SK-N-SH (cell line): ENCODE results near the gene OR9Q1. TPM values are rescaled to one million over a fixed set of nuclear protein-coding genes. Genes with fewer than 3 reads are reported as not detected.
"Not testable (repeated sequence)": the region's sequence is repeated elsewhere in the genome, so short reads cannot be mapped to it uniquely, and the experiment has no call there.

Source experiments
- CTCF ChIA-PET: fragments of 300-600, 350-600 bp; formaldehyde crosslinking; extraction: SDS; loops from one replicate; lab custom pipeline; 2021; lab: Yijun Ruan, JAX
- POLR2A ChIA-PET: fragments of 350-600 bp; sonication (Branson Sonifier 250); formaldehyde crosslinking; extraction: SDS; loops from one replicate; lab custom pipeline; 2020; ENCODE audit warnings: antibody characterized with exemption, inconsistent platforms; lab: Yijun Ruan, JAX
- DNase-seq: peaks from one replicate; pipeline ENCODE4 v3.0.0; 2012
- H2AFZ ChIP-seq: fragments of 200-600 bp; sonication (generic); 2 replicates; pipeline ENCODE4 v1.8.1; 2016; ENCODE audit warnings: antibody characterized with exemption, mild to moderate bottlenecking, low read depth
- H3F3A ChIP-seq: fragments of 200-600 bp; sonication (generic); replicated peaks from 2 replicates; pipeline ENCODE3; 2016; ENCODE audit warnings: antibody characterized with exemption, mild to moderate bottlenecking; ENCODE audit not compliant: insufficient read depth
- H3K27ac ChIP-seq, 2 experiments: fragments of 200-500 bp in 1 of 2; fragments of 200-600 bp in 1 of 2; sonication (Bioruptor generic) in 1 of 2; sonication (generic), shearing (Covaris generic) in 1 of 2; 2 replicates each; pipeline versions ENCODE4 v1.5.1 to v1.6.1; 2014 to 2016; ENCODE audit warnings: low read depth in 2 of 2, inconsistent platforms in 1 of 2, low read length in 1 of 2, mild to moderate bottlenecking in 1 of 2, mixed read lengths in 1 of 2
- H3K27me3 ChIP-seq: fragments of 200-600 bp; sonication (generic), shearing (Covaris generic); 2 replicates; pipeline ENCODE4 v1.6.1; 2016; ENCODE audit warnings: mixed run types; ENCODE audit not compliant: insufficient read depth
- H3K36me3 ChIP-seq, 2 experiments: fragments of 200-500 bp in 1 of 2; fragments of 200-600 bp in 1 of 2; sonication (Bioruptor generic) in 1 of 2; sonication (generic) in 1 of 2; replicated peaks in 1 of 2; 2 replicates each; pipeline versions ENCODE3 to v1.5.1; 2014 to 2016; ENCODE audit warnings: low read length in 1 of 2, mild to moderate bottlenecking in 1 of 2; ENCODE audit not compliant: insufficient read depth in 2 of 2, control insufficient read depth in 1 of 2
- H3K4me1 ChIP-seq, 2 experiments: fragments of 200-500 bp in 1 of 2; fragments of 200-600 bp in 1 of 2; sonication (Bioruptor generic) in 1 of 2; sonication (generic), shearing (Covaris generic) in 1 of 2; 2 replicates each; pipeline versions ENCODE4 v1.5.1 to v1.6.1; 2014 to 2016; ENCODE audit warnings: low read depth in 1 of 2, low read length in 1 of 2, mixed run types in 1 of 2; ENCODE audit not compliant: insufficient read depth in 2 of 2, control insufficient read depth in 1 of 2
- H3K4me2 ChIP-seq: fragments of 200-600 bp; sonication (generic), shearing (Covaris generic); 2 replicates; pipeline ENCODE4 v1.6.1; 2017; ENCODE audit warnings: mixed run types
- H3K4me3 ChIP-seq, 2 experiments: fragments of 200-500 bp in 1 of 2; fragments of 200-600 bp in 1 of 2; sonication (Bioruptor generic) in 1 of 2; sonication (generic), shearing (Covaris generic) in 1 of 2; 2 replicates each; pipeline versions ENCODE4 v1.5.1 to v1.8.1; 2014 to 2016; ENCODE audit warnings: low read depth in 2 of 2, inconsistent platforms in 1 of 2, low read length in 1 of 2, mild to moderate bottlenecking in 1 of 2, mixed read lengths in 1 of 2, moderate library complexity in 1 of 2
- H3K79me2 ChIP-seq: fragments of 200-600 bp; sonication (generic); 2 replicates; pipeline ENCODE4 v1.8.1; 2017; ENCODE audit warnings: mild to moderate bottlenecking; ENCODE audit not compliant: insufficient read depth
- H3K9ac ChIP-seq: fragments of 200-600 bp; sonication (generic); 2 replicates; pipeline ENCODE4 v1.6.1; 2017; ENCODE audit warnings: mixed run types
- H3K9me2 ChIP-seq: fragments of 200-600 bp; sonication (generic); 2 replicates; pipeline ENCODE4 v1.6.1; 2017; ENCODE audit warnings: mixed run types
- H3K9me3 ChIP-seq: fragments of 200-600 bp; sonication (generic); 2 replicates; pipeline ENCODE4 v1.6.1; 2017; ENCODE audit warnings: mixed run types, mild to moderate bottlenecking, moderate library complexity
- H4K20me1 ChIP-seq: fragments of 200-600 bp; sonication (generic); 2 replicates; pipeline ENCODE4 v1.6.1; 2017; ENCODE audit warnings: mild to moderate bottlenecking, mixed run types; ENCODE audit not compliant: insufficient read depth
- CHD2 ChIP-seq: fragments of 150-350 bp; IDR thresholded peaks from 2 replicates; pipeline ENCODE4 v1.6.1; 2018; ENCODE audit warnings: low read length; ENCODE audit not compliant: partially characterized antibody
- ELF1 ChIP-seq: IDR thresholded peaks from 2 replicates; pipeline ENCODE4 v1.4.0; 2012
- EZH2phosphoT487 ChIP-seq: fragments of 200-600 bp; sonication (generic); IDR thresholded peaks from 2 replicates; pipeline ENCODE4 v1.6.1; 2017; ENCODE audit warnings: low read depth, mixed run types, mild to moderate bottlenecking, antibody characterized with exemption, moderate library complexity, borderline replicate concordance
- FOXM1 ChIP-seq: IDR thresholded peaks from 2 replicates; pipeline ENCODE4 v1.4.0; 2012; ENCODE audit warnings: low read depth, mild to moderate bottlenecking
- GABPA ChIP-seq: IDR thresholded peaks from 2 replicates; pipeline ENCODE4 v1.4.0; 2012; ENCODE audit warnings: low read depth, mild to moderate bottlenecking
- GATA2 ChIP-seq: sonication (generic); formaldehyde crosslinking; IDR thresholded peaks from 2 replicates; pipeline ENCODE4 v1.5.0; 2020; ENCODE audit warnings: mild to moderate bottlenecking, missing genetic modification reagents
- JUND ChIP-seq: IDR thresholded peaks from 2 replicates; pipeline ENCODE4 v1.4.0; 2012
- MEF2A ChIP-seq: IDR thresholded peaks from 2 replicates; pipeline ENCODE4 v1.4.0; 2012; ENCODE audit warnings: low read depth, borderline replicate concordance
- NRF1 ChIP-seq: IDR thresholded peaks from 2 replicates; pipeline ENCODE4 v1.6.1; 2012; ENCODE audit warnings: low read depth, mild to moderate bottlenecking, low read length
- RAD21 ChIP-seq: IDR thresholded peaks from 2 replicates; pipeline ENCODE4 v1.6.1; 2012; ENCODE audit warnings: mild to moderate bottlenecking, low read length
- RCOR1 ChIP-seq: fragments of 150-350 bp; IDR thresholded peaks from 2 replicates; pipeline ENCODE4 v1.6.1; 2017; ENCODE audit warnings: antibody characterized with exemption, low read length
- REST ChIP-seq: IDR thresholded peaks from 2 replicates; pipeline ENCODE4 v1.6.1; 2012; ENCODE audit warnings: mild to moderate bottlenecking, low read depth, low read length, moderate library complexity
- RXRA ChIP-seq: IDR thresholded peaks from 2 replicates; pipeline ENCODE4 v1.4.0; 2012; ENCODE audit warnings: low read depth, mild to moderate bottlenecking, borderline replicate concordance
- SIN3A ChIP-seq: IDR thresholded peaks from 2 replicates; pipeline ENCODE4 v1.6.1; 2012; ENCODE audit warnings: low read depth, mild to moderate bottlenecking, low read length, moderate library complexity, borderline replicate concordance
- SMC3 ChIP-seq: IDR thresholded peaks from 2 replicates; pipeline ENCODE4 v1.6.1; 2012; ENCODE audit warnings: low read depth, low read length, improper control_type of control experiment
- TEAD4 ChIP-seq: IDR thresholded peaks from 2 replicates; pipeline ENCODE4 v1.4.0; 2012; ENCODE audit warnings: mild to moderate bottlenecking, borderline replicate concordance; ENCODE audit not compliant: insufficient read depth
- YY1 ChIP-seq: IDR thresholded peaks from 2 replicates; pipeline ENCODE4 v1.4.0; 2012; ENCODE audit warnings: low read depth, mild to moderate bottlenecking
- ZBTB33 ChIP-seq: IDR thresholded peaks from 2 replicates; pipeline ENCODE4 v1.4.0; 2012; ENCODE audit warnings: low read depth, borderline replicate concordance
- WGBS: methylation state at CpG from one replicate; pipeline ENCODE4 v1.1.6; 2017; ENCODE audit warnings: low lambda C conversion rate; 5-methylcytosine and 5-hydroxymethylcytosine counted together
- polyA plus RNA-seq, 3 experiments: library from polyadenylated mRNA; depleted of rRNA; stranded (reverse); fragments of >200 nt; gene quantifications; 2 replicates each; pipeline ENCODE4 v1.2.3, GENCODE V29; 2012
- TF ChIP-seq, protein P1 (sequence below): IDR thresholded peaks from 2 replicates; pipeline ENCODE4 v1.4.0; 2012; ENCODE audit warnings: low read depth, borderline replicate concordance

The OR9Q1 gene
- polyA plus RNA-seq, 1 of the 3 experiments (the other 2 are of a cell fraction), result not detected

GRCh38 chr11:58000021-58000420, 23.7 kb upstream of the OR9Q1 start:
- 10% methylated on average over 6 of the region's 10 CpGs for WGBS
- H3K9me2 ChIP-seq, POLR2A ChIA-PET, H3K9me3 ChIP-seq, H3K4me1 ChIP-seq, H3K36me3 ChIP-seq, H3K27ac ChIP-seq, CTCF ChIA-PET, H3K27me3 ChIP-seq, DNase-seq, H3F3A ChIP-seq, H3K9ac ChIP-seq, H3K79me2 ChIP-seq, H4K20me1 ChIP-seq: not testable (repeated sequence)
- peak overlapping the region in 1 of 2 experiments; percentile 48; a peak in 2 of 4 replicates for H3K4me3 ChIP-seq
- H2AFZ ChIP-seq, result peak overlapping the region; percentile 59; the same call in 1 of the 2 replicates
- H3K4me2 ChIP-seq, result peak overlapping the region; percentile 55; the same call in 1 of the 2 replicates

- Histone ChIP-seq H3K27ac (no peak overlapping the region), H4K20me1 (no peaks in the 10 kb centered on the region), H3K4me1 (no peaks in the 10 kb centered on the region; a peak in 1 of 4 replicates), H3K9me3 (no peaks in the 10 kb centered on the region), H3K27me3 (no peaks in the 10 kb centered on the region)
- 21% methylated on average over 5 of the region's 5 CpGs for WGBS
- CTCF ChIA-PET, result no interaction called here
- TF ChIP-seq YY1 (no peak), GABPA (no peak), SIN3A (no peak), CHD2 (no peak), MEF2A (no peak), TEAD4 (no peak), ELF1 (no peak), GATA2 (CRISPR knock-in tag) (no peak), RCOR1 (no peak), NRF1 (no peak), REST (no peak), RXRA (no peak), SMC3 (no peak), EZH2phosphoT487 (no peak), FOXM1 (no peak), RAD21 (no peak), JUND (no peak), ZBTB33 (no peak)
- TF ChIP-seq, protein P1, sequence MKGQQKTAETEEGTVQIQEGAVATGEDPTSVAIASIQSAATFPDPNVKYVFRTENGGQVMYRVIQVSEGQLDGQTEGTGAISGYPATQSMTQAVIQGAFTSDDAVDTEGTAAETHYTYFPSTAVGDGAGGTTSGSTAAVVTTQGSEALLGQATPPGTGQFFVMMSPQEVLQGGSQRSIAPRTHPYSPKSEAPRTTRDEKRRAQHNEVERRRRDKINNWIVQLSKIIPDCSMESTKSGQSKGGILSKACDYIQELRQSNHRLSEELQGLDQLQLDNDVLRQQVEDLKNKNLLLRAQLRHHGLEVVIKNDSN, result no peak
- TF ChIP-seq, all 33 proteins: peak for 0
- H3K4me3 ChIP-seq, result no peak overlapping the region
- no peak overlapping the region for H3K4me2 ChIP-seq
- no peaks in the 10 kb centered on the region for H3F3A ChIP-seq
- no peak overlapping the region for H3K9ac ChIP-seq
- no peaks in the 10 kb centered on the region for H3K36me3 ChIP-seq
- no peaks in the 10 kb centered on the region for H3K9me2 ChIP-seq
- no peak for DNase-seq
- H3K79me2 ChIP-seq, result no peaks in the 10 kb centered on the region
- POLR2A ChIA-PET, result no interaction called here
- no peak overlapping the region for H2AFZ ChIP-seq
Measured at GRCh38 chr11:58000699-58001098, 23.0 kb upstream of the OR9Q1 start.
